Common myeloid progenitor, CD34-positive (primary cell): ENCODE results near the gene FPGS.
A peak's percentile ranks its signal among the peaks of the same experiment; 100 is the strongest.

Source experiments
- CTCF ChIA-PET: fragments of 350-600 bp; sonication (Branson Sonifier 250); formaldehyde crosslinking; loops from one replicate; lab custom pipeline; 2021; ENCODE audit warnings: antibody characterized with exemption; lab: Charles Lee
- POLR2A ChIA-PET: fragments of 350-600 bp; sonication (Branson Sonifier 250); formaldehyde crosslinking; loops from one replicate; lab custom pipeline; 2021; ENCODE audit warnings: antibody characterized with exemption; lab: Charles Lee
- DNase-seq, 3 donors: peaks; one replicate each; pipeline versions ENCODE4 v3.0.0 to v3.0.0-alpha.2; 2013
- H3K27ac ChIP-seq, 2 experiments: 1 replicate in 1 of 2; 2 replicates in 1 of 2; pipeline ENCODE4 v1.7.0; 2013; ENCODE audit warnings: inconsistent platforms in 2 of 2, low read length in 2 of 2, mild to moderate bottlenecking in 2 of 2, low read depth in 1 of 2, moderate library complexity in 1 of 2; ENCODE audit not compliant: severe bottlenecking in 2 of 2, insufficient read depth in 1 of 2, poor library complexity in 1 of 2
- H3K27me3 ChIP-seq, 5 experiments: replicated peaks in 2 of 5; 1 replicate in 3 of 5; 2 replicates in 2 of 5; pipeline versions ENCODE4 v1.6.1 to v1.7.0; 2013; ENCODE audit warnings: low read length in 4 of 5, mild to moderate bottlenecking in 2 of 5, moderate library complexity in 2 of 5, inconsistent platforms in 1 of 5; ENCODE audit not compliant: insufficient read depth in 5 of 5, control insufficient read depth in 4 of 5
- H3K36me3 ChIP-seq, 4 experiments: 1 replicate in 2 of 4; 2 replicates in 2 of 4; pipeline versions ENCODE4 v1.6.1 to v1.7.0; 2013; ENCODE audit warnings: low read length in 3 of 4, control low read depth in 1 of 4, mild to moderate bottlenecking in 1 of 4; ENCODE audit not compliant: control insufficient read depth in 4 of 4, insufficient read depth in 4 of 4
- H3K4me1 ChIP-seq, 4 experiments: 1 replicate in 3 of 4; 2 replicates in 1 of 4; pipeline versions ENCODE4 v1.6.1 to v1.7.1; 2013; ENCODE audit warnings: low read length in 3 of 4, mild to moderate bottlenecking in 3 of 4, control low read depth in 1 of 4, inconsistent platforms in 1 of 4, moderate library complexity in 1 of 4; ENCODE audit not compliant: control insufficient read depth in 4 of 4, insufficient read depth in 4 of 4; ENCODE audit errors: control extremely low read depth in 1 of 4
- H3K4me3 ChIP-seq, 7 experiments: 1 replicate in 4 of 7; 2 replicates in 3 of 7; pipeline versions ENCODE4 v1.5.1 to v1.7.0; 2013; ENCODE audit warnings: mild to moderate bottlenecking in 7 of 7, low read length in 6 of 7, moderate library complexity in 6 of 7, inconsistent platforms in 2 of 7, low read depth in 2 of 7, control low read depth in 1 of 7; ENCODE audit not compliant: insufficient read depth in 4 of 7, control insufficient read depth in 1 of 7; ENCODE audit errors: extremely low read depth in 1 of 7
- H3K9me3 ChIP-seq, 5 experiments: 1 replicate in 4 of 5; 2 replicates in 1 of 5; pipeline versions ENCODE4 v1.6.1 to v1.7.1; 2013; ENCODE audit warnings: low read length in 4 of 5, mild to moderate bottlenecking in 2 of 5, inconsistent platforms in 1 of 5, low read depth in 1 of 5, moderate library complexity in 1 of 5; ENCODE audit not compliant: control insufficient read depth in 4 of 5, insufficient read depth in 2 of 5; ENCODE audit errors: control extremely low read depth in 1 of 5
- WGBS: methylation state at CpG from one replicate; pipeline ENCODE4 v1.1.5; 2013; ENCODE audit not compliant: insufficient coverage; 5-methylcytosine and 5-hydroxymethylcytosine counted together

The FPGS gene

DNA sequence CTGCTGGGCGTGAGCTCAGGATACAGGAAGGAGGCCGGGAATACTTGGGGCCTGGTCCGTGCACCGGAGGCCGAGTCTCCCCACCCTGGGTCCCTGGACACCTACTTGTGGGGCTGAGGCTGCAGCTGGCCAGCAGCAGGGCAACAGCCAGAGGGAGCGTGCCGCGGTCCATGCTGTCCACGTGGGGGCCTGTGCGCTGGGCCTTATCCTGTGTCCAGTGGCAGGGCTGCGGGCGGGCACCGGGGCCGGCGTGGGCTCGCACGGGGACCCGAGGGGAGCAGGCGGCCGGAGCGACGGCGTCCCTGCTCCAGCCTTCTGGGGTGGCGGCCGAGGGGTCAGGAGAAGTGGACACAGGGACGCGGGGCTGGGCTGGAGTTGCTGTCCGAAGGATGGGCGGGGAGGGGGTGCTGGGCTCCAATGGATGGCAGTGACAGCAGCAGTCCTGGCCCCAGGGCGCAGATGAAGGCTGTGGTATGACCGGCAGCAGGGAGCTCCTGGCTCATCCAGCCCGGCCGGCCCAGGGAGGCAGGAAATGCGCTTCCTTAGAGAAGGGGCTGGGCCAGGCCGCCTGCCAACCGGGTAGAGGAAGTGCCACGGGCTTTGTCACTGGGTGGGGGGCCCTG is 51.6 kb downstream of the FPGS start, which contains the start of gene ENG:
ENG (minus strand) TSS at position 475 of the 623 bp plus-strand sequence; CDS start at position 172, 303 bp downstream.
- Histone ChIP-seq H3K36me3 (peaks cover 5 to 20% (median 14%) of the 10 kb centered on the region in 4 experiments), H3K27ac (peak within 1 kb of the TSS; percentile 46 to 67), H3K4me1 (peaks cover 11 to 76% (median 73%) of the 10 kb centered on the region in 4 experiments), H3K27me3 (no peaks in the 10 kb centered on the region), H3K9me3 (peaks cover 0 to 13% (median 11%) of the 10 kb centered on the region in 5 experiments), H3K4me3 (peak within 1 kb of the TSS; percentile 15 to 84 (median 78))
- POLR2A ChIA-PET = interaction anchor here (1.1 to 1.5 kb wide), 3 partner anchors 9 to 28 kb away, joined by 4 to 5 read pairs (median 4); no protein-coding TSS in a partner anchor
- peak in 1 of 3 donors; percentile 43 for DNase-seq
- 1% methylated on average over 30 of the region's 37 CpGs for WGBS
- CTCF ChIA-PET = interaction anchor here (0.5 to 5.7 kb wide), 7 partner anchors 10 to 188 kb away, joined by 3 to 62 read pairs (median 9); partner anchors contain the start of gene CDK9

DNA sequence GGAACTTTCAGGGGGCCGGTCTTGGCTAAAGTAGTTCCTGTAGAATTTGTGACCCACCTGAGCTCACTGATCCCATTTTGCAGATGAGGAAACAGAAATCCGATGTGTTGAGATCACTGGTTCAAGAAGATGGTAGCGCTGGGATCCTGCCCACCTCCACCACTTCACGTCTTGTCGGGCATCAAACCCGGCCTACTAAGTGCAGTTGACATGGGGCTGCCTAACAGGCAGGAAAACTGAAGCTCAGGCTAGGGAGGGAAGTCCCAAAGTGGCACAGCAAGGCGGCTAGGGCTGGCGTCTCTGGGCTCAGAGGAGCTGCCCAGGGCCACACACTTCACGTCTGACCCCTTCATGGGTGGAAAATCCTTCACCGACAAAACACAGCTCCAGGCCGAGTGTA is 52.3 kb downstream of the FPGS start:
- no peak for DNase-seq
- peaks cover 12 to 80% (median 75%) of the 10 kb centered on the region in 4 experiments for H3K4me1 ChIP-seq
- peak overlapping the region in 1 of 2 experiments; percentile 0 for H3K27ac ChIP-seq
- H3K36me3 ChIP-seq = peaks cover 2 to 14% (median 7%) of the 10 kb centered on the region in 4 experiments
- no peaks in the 10 kb centered on the region for H3K27me3 ChIP-seq
- 73% methylated on average over 11 of the region's 11 CpGs for WGBS
- peak overlapping the region in 4 of 7 experiments; percentile 40 to 84 (median 64) for H3K4me3 ChIP-seq
- CTCF ChIA-PET = interaction anchor here (0.7 to 5.7 kb wide), 8 partner anchors 9 to 84 kb away, joined by 3 to 62 read pairs (median 4); no protein-coding TSS in a partner anchor
- peaks cover 0 to 6% (median 5%) of the 10 kb centered on the region in 5 experiments for H3K9me3 ChIP-seq
- POLR2A ChIA-PET = no interaction called here

DNA sequence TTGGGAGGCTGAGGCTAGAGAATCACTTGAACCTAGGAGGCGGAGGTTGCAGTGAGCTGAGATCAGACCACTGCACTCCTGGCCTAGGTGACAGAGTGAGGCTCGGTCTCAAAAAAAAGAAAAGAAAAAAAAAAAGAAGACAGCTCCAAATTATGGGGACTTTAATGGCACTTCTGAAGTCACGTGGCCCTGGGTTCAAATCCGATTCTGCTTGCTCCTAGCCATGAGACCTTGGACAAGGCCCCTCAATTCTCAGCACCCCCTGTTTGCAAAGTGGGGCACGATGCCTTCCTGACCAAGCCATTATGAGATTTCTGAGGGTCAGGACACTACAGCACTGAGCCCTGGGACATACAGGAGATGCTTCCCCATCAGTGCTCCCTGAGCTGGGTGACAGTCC is 52.8 kb downstream of the FPGS start:
- CTCF ChIA-PET = interaction anchor here (0.7 to 5.7 kb wide), 9 partner anchors 9 to 73 kb away, joined by 3 to 62 read pairs (median 4); no protein-coding TSS in a partner anchor
- Histone ChIP-seq H3K27ac (no peak overlapping the region), H3K27me3 (no peaks in the 10 kb centered on the region), H3K4me3 (no peak overlapping the region), H3K9me3 (peaks cover 0 to 2% (median 0%) of the 10 kb centered on the region in 5 experiments), H3K4me1 (peaks cover 12 to 86% (median 81%) of the 10 kb centered on the region in 4 experiments), H3K36me3 (peaks cover 2 to 8% (median 2%) of the 10 kb centered on the region in 4 experiments)
- no peak for DNase-seq
- WGBS = 96% methylated on average over 5 of the region's 5 CpGs
- POLR2A ChIA-PET = interaction anchor here (0.6 kb wide), 1 partner anchor 10 kb away, joined by 4 read pairs; no protein-coding TSS in a partner anchor

DNA sequence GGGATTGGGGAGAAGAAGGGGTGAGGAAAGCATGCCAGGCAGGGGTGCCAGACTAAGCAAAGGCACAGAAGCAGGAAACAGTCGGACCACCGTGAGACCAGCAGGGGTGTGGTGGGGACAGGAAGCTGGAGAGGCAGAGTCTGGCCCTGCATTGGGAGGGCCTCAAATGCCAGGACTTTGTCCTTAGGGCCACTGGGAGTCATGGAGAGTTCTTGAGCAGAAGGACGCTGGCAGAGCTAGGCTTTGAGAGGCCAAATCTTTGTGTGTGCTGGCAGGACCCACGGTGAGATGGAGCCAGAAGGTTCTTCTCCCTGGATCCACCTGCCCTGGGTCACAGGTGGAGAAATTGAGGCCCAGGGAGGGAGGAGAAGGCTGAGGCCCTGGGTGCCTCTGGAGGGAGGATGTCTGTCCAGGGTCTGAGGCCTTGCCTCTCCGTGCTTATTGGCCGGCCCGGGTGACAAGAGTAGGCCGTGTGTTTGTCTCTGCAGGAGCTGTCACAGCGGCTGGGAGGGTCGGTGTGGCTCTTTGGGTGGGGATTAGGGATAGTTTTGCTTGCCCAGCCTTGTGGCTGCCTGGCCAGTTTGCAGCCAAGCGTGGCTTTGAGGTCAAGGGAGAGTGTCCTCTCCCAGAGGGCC is 53.5 kb downstream of the FPGS start:
- WGBS = 60% methylated on average over 7 of the region's 11 CpGs
- Histone ChIP-seq H3K4me1 (peaks cover 13 to 93% (median 88%) of the 10 kb centered on the region in 4 experiments), H3K9me3 (no peaks in the 10 kb centered on the region), H3K36me3 (peaks cover 0 to 4% (median 0%) of the 10 kb centered on the region in 4 experiments), H3K4me3 (peak overlapping the region in 1 of 7 experiments; percentile 39), H3K27me3 (no peaks in the 10 kb centered on the region), H3K27ac (no peak overlapping the region)
- DNase-seq = no peak
- ChIA-PET POLR2A (interaction anchor here (0.6 to 1.0 kb wide), 2 partner anchors 11 to 63 kb away, joined by 3 to 4 read pairs; no protein-coding TSS in a partner anchor), CTCF (interaction anchor here (1.0 to 5.7 kb wide), 6 partner anchors 8 to 68 kb away, joined by 3 to 62 read pairs (median 17); no protein-coding TSS in a partner anchor)

DNA sequence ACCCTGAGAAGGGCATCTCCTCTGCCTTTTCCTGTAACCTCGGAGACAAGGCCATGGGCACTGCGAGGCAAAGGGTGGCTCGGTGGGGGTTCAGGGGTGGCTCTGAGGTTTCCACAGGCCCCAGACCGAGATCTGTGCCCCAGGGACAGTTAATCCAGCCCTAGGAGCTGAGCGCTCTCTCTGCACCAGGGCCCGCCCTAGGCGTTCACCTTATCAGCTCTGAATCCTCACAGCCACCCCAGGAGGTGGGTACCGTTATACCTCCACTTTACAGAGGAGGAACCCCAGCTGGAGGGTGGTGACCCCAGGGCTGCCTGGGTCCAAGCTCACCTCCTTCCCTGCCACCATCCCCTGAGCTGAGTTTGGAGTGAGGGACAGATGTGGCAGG is 54.0 kb downstream of the FPGS start:
- H3K4me1 ChIP-seq = peaks cover 18 to 96% (median 91%) of the 10 kb centered on the region in 4 experiments
- POLR2A ChIA-PET = interaction anchor here (1.0 kb wide), 1 partner anchor 64 kb away, joined by 3 read pairs; no protein-coding TSS in a partner anchor

DNA sequence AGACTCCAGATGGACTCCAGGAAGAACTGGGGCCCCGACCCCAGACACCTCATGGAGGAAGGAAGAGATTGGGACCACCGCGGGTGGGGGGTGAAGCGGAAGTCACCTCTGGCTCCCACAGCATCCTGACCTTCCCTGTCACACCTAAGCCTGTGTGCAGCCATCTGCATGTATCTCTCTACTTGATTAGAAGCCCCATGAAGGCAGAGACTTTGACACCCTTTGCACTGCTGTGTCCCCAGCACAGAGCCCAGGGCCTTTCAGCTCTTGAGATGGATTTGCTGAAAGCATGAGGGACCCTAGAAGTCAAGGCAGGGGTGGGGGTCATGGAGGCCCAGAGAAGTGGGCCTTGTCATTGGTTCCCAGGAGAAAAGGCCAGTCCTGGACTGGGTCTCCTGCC is 54.6 kb downstream of the FPGS start:
- Histone ChIP-seq H3K9me3 (no peaks in the 10 kb centered on the region), H3K4me1 (peaks cover 20 to 96% (median 91%) of the 10 kb centered on the region in 4 experiments), H3K36me3 (peaks cover 0 to 1% (median 0%) of the 10 kb centered on the region in 4 experiments), H3K4me3 (peak overlapping the region in 1 of 7 experiments; percentile 33), H3K27me3 (no peaks in the 10 kb centered on the region), H3K27ac (no peak overlapping the region)
- 0% methylated on average over 3 of the region's 4 CpGs for WGBS
- POLR2A ChIA-PET = interaction anchor here (0.9 to 1.0 kb wide), 2 partner anchors 24 to 64 kb away, joined by 3 read pairs; no protein-coding TSS in a partner anchor
- CTCF ChIA-PET = interaction anchor here (0.7 to 5.7 kb wide), 5 partner anchors 12 to 64 kb away, joined by 3 to 29 read pairs (median 3); no protein-coding TSS in a partner anchor
- DNase-seq = no peak

More for the DNA sequence above, 54.0 kb downstream of the FPGS start:
- CTCF ChIA-PET = interaction anchor here (1.0 to 5.7 kb wide), 5 partner anchors 13 to 63 kb away, joined by 3 to 62 read pairs (median 5); no protein-coding TSS in a partner anchor
- no peaks in the 10 kb centered on the region for H3K9me3 ChIP-seq
- no peaks in the 10 kb centered on the region for H3K27me3 ChIP-seq
- H3K4me3 ChIP-seq = no peak overlapping the region
- H3K36me3 ChIP-seq = peaks cover 0 to 4% (median 0%) of the 10 kb centered on the region in 4 experiments
- H3K27ac ChIP-seq = no peak overlapping the region
- WGBS = 74% methylated on average over 8 of the region's 8 CpGs
- DNase-seq = no peak
